Neural cell (in vitro differentiated cells): ENCODE data around the gene EEF1AKMT3.

Source experiments
- CTCF ChIP-seq: fragments of 450-650 bp; IDR thresholded peaks from 2 replicates; pipeline ENCODE4 v1.5.1; 2014; ENCODE audit warnings: antibody characterized with exemption, mild to moderate bottlenecking, moderate library complexity; ENCODE audit not compliant: poor library complexity, severe bottlenecking
- EP300 ChIP-seq: fragments of 450-650 bp; conservative IDR thresholded peaks from 2 replicates; pipeline ENCODE4 v1.6.1; 2014; ENCODE audit warnings: antibody characterized with exemption, mild to moderate bottlenecking, moderate library complexity; ENCODE audit not compliant: poor library complexity, severe bottlenecking
- EZH2 ChIP-seq: fragments of 200-600, 300-800 bp; shearing (Covaris generic), sonication (generic); IDR thresholded peaks from 2 replicates; pipeline ENCODE4 v1.6.1; 2014; ENCODE audit warnings: antibody characterized with exemption, low read length, borderline replicate concordance, mild to moderate bottlenecking; ENCODE audit not compliant: insufficient read depth, poor library complexity, severe bottlenecking
- POLR2AphosphoS5 ChIP-seq: IDR thresholded peaks from 2 replicates; pipeline ENCODE4 v1.6.1; 2012
- RAD21 ChIP-seq: fragments of 450-650 bp; conservative IDR thresholded peaks from 2 replicates; pipeline ENCODE4 v1.6.1; 2014; ENCODE audit warnings: antibody characterized with exemption, mild to moderate bottlenecking, moderate library complexity
- TAF1 ChIP-seq: IDR thresholded peaks from 2 replicates; pipeline ENCODE4 v1.6.1; 2012; ENCODE audit warnings: low read depth

- no peak for TF ChIP-seq CTCF
- TF ChIP-seq EP300 = no peak
- TF ChIP-seq POLR2AphosphoS5 = no peak
- no peak for TF ChIP-seq EZH2
- no peak for TF ChIP-seq RAD21
- TF ChIP-seq TAF1 = no peak
These were observed 37.8 kb upstream of the EEF1AKMT3 start for GRCh38 chr12:57734591-57734990.
